IMR-90 (cell line): Measurements from ENCODE around the gene CUBN. TPM values are rescaled to one million over a fixed set of nuclear protein-coding genes. Genes with fewer than 3 reads are reported as not detected.

Experiments
- ATAC-seq: fragments of 200-7000 bp; cut with Tn5 transposase; 2 replicates; pipeline ENCODE4 v1.9.1; 2020; ENCODE audit warnings: low read depth, mild to moderate bottlenecking, moderate library complexity
- BruUV-seq: library from RNA; stranded (reverse); fragments of 400-500 nt; replicated peaks from 2 replicates; lab custom pipeline; 2021; lab: Mats Ljungman, UMichigan
- CTCF ChIA-PET: fragments of 300-600 bp; formaldehyde crosslinking; extraction: SDS; loops from one replicate; lab custom pipeline; 2021; ENCODE audit warnings: antibody characterized with exemption; lab: Yijun Ruan, JAX
- POLR2A ChIA-PET: fragments of 300-600 bp; sonication (Branson Sonifier 250); formaldehyde crosslinking; loops from one replicate; lab custom pipeline; 2022; ENCODE audit warnings: antibody characterized with exemption; ENCODE audit not compliant: unreplicated experiment; lab: Charles Lee
- DNase-seq: peaks from one replicate; pipeline ENCODE4 v3.0.0; 2013
- H2AFZ ChIP-seq: replicated peaks from 2 replicates; pipeline ENCODE3; 2013; ENCODE audit warnings: low read length, mild to moderate bottlenecking; ENCODE audit not compliant: poor library complexity
- H2AK5ac ChIP-seq: 2 replicates; pipeline ENCODE4 v1.6.1; 2013; ENCODE audit warnings: low read depth, low read length, inconsistent platforms
- H2AK9ac ChIP-seq: replicated peaks from 2 replicates; pipeline ENCODE3; 2013; ENCODE audit warnings: mild to moderate bottlenecking, low read depth, low read length, moderate library complexity; ENCODE audit not compliant: poor library complexity
- H2BK120ac ChIP-seq: 2 replicates; pipeline ENCODE4 v1.6.1; 2013; ENCODE audit warnings: low read depth, low read length, inconsistent platforms
- H2BK15ac ChIP-seq: 3 replicates; pipeline ENCODE4 v1.6.1; 2013; ENCODE audit warnings: low read depth, low read length, inconsistent platforms
- H2BK20ac ChIP-seq: 2 replicates; pipeline ENCODE4 v1.6.1; 2013; ENCODE audit warnings: low read depth, mild to moderate bottlenecking, inconsistent platforms, low read length, moderate library complexity
- H2BK5ac ChIP-seq: 2 replicates; pipeline ENCODE4 v1.6.1; 2013; ENCODE audit warnings: mild to moderate bottlenecking, low read depth, low read length, inconsistent platforms; ENCODE audit not compliant: poor library complexity, severe bottlenecking
- H3K14ac ChIP-seq: replicated peaks from 2 replicates; pipeline ENCODE4 v1.6.1; 2013; ENCODE audit warnings: low read depth, low read length, inconsistent platforms
- H3K18ac ChIP-seq: 2 replicates; pipeline ENCODE4 v1.6.1; 2013; ENCODE audit warnings: low read depth, low read length, control low read depth
- H3K23ac ChIP-seq: 2 replicates; pipeline ENCODE4 v1.6.1; 2013; ENCODE audit warnings: low read depth, low read length, inconsistent platforms
- H3K27ac ChIP-seq: 2 replicates; pipeline ENCODE4 v1.5.1; 2013; ENCODE audit warnings: mild to moderate bottlenecking, control low read depth, low read length; ENCODE audit not compliant: insufficient read depth
- H3K27me3 ChIP-seq: 2 replicates; pipeline ENCODE4 v1.6.1; 2013; ENCODE audit warnings: low read length; ENCODE audit not compliant: control insufficient read depth, insufficient read depth
- H3K36me3 ChIP-seq: 2 replicates; pipeline ENCODE4 v1.6.1; 2013; ENCODE audit warnings: low read length, mixed read lengths; ENCODE audit not compliant: control insufficient read depth, insufficient read depth
- H3K4ac ChIP-seq: 2 replicates; pipeline ENCODE4 v1.6.1; 2013; ENCODE audit warnings: low read depth, low read length, inconsistent platforms
- H3K4me1 ChIP-seq: 2 replicates; pipeline ENCODE4 v1.6.1; 2013; ENCODE audit warnings: low read length, mixed read lengths; ENCODE audit not compliant: control insufficient read depth, insufficient read depth
- H3K4me2 ChIP-seq: 2 replicates; pipeline ENCODE4 v1.6.1; 2013; ENCODE audit warnings: low read depth, mild to moderate bottlenecking, control low read depth, low read length, moderate library complexity
- H3K4me3 ChIP-seq: 2 replicates; pipeline ENCODE4 v1.5.1; 2013; ENCODE audit warnings: low read depth, mild to moderate bottlenecking, control low read depth, low read length, moderate library complexity; ENCODE audit not compliant: insufficient read depth
- H3K56ac ChIP-seq: 2 replicates; pipeline ENCODE4 v1.6.1; 2013; ENCODE audit warnings: low read length, inconsistent platforms; ENCODE audit not compliant: insufficient read depth; ENCODE audit errors: extremely low read depth
- H3K79me1 ChIP-seq, 2 experiments: 2 replicates each; pipeline ENCODE4 v1.6.1; 2013; ENCODE audit warnings: low read length in 2 of 2, inconsistent platforms in 1 of 2, low read depth in 1 of 2
- H3K9ac ChIP-seq: 2 replicates; pipeline ENCODE4 v1.6.1; 2013; ENCODE audit warnings: low read depth, low read length, control low read depth
- H3K9me1 ChIP-seq: 2 replicates; pipeline ENCODE4 v1.6.1; 2013; ENCODE audit warnings: low read length, inconsistent platforms; ENCODE audit not compliant: insufficient read depth
- H3K9me3 ChIP-seq: 2 replicates; pipeline ENCODE4 v1.6.1; 2013; ENCODE audit warnings: low read length; ENCODE audit not compliant: control insufficient read depth, insufficient read depth
- H4K20me1 ChIP-seq: 2 replicates; pipeline ENCODE4 v1.6.1; 2013; ENCODE audit warnings: low read length, inconsistent platforms; ENCODE audit not compliant: insufficient read depth
- H4K5ac ChIP-seq: 2 replicates; pipeline ENCODE4 v1.6.1; 2013; ENCODE audit warnings: mild to moderate bottlenecking, low read depth, low read length, control low read depth
- H4K8ac ChIP-seq, 2 experiments: 2 replicates each; pipeline ENCODE4 v1.6.1; 2013; ENCODE audit warnings: low read depth in 2 of 2, low read length in 2 of 2, control low read depth in 1 of 2, inconsistent platforms in 1 of 2
- H4K91ac ChIP-seq: 2 replicates; pipeline ENCODE4 v1.6.1; 2013; ENCODE audit warnings: low read depth, low read length, inconsistent platforms; ENCODE audit not compliant: insufficient read depth
- BHLHE40 ChIP-seq: fragments of 150-350 bp; IDR thresholded peaks from 2 replicates; pipeline ENCODE4 v1.6.1; 2016; ENCODE audit warnings: mild to moderate bottlenecking, low read depth, low read length
- CEBPB ChIP-seq: IDR thresholded peaks from 2 replicates; pipeline ENCODE4 v1.6.1; 2012; ENCODE audit warnings: low read depth, low read length, improper control_type of control experiment
- CHD1 ChIP-seq: IDR thresholded peaks from 2 replicates; pipeline ENCODE4 v1.6.1; 2012; ENCODE audit warnings: low read depth, low read length, improper control_type of control experiment
- CTCF ChIP-seq: conservative IDR thresholded peaks from 2 replicates; pipeline ENCODE4 v1.5.1; 2012; ENCODE audit warnings: mild to moderate bottlenecking, low read depth, low read length, improper control_type of control experiment
- ELK1 ChIP-seq: fragments of 150-350 bp; IDR thresholded peaks from 2 replicates; pipeline ENCODE4 v1.6.1; 2016; ENCODE audit warnings: low read depth, mild to moderate bottlenecking, low read length, moderate library complexity, borderline replicate concordance
- FOS ChIP-seq: fragments of 150-350 bp; IDR thresholded peaks from 2 replicates; pipeline ENCODE4 v1.6.1; 2016; ENCODE audit warnings: low read depth, low read length
- MAFK ChIP-seq: IDR thresholded peaks from 2 replicates; pipeline ENCODE4 v1.6.1; 2012; ENCODE audit warnings: low read depth, low read length, improper control_type of control experiment
- MAZ ChIP-seq: IDR thresholded peaks from 2 replicates; pipeline ENCODE4 v1.6.1; 2012; ENCODE audit warnings: low read depth, mild to moderate bottlenecking, low read length, improper control_type of control experiment, moderate library complexity, borderline replicate concordance
- MXI1 ChIP-seq: IDR thresholded peaks from 2 replicates; pipeline ENCODE4 v1.6.1; 2012; ENCODE audit warnings: low read depth, mild to moderate bottlenecking, low read length, moderate library complexity, borderline replicate concordance
- NFE2L2 ChIP-seq: fragments of 150-350 bp; IDR thresholded peaks from 2 replicates; pipeline ENCODE4 v1.6.1; 2016; ENCODE audit warnings: low read depth, mild to moderate bottlenecking, low read length
- POLR2A ChIP-seq: IDR thresholded peaks from 2 replicates; pipeline ENCODE4 v1.6.1; 2012; ENCODE audit warnings: mild to moderate bottlenecking, low read depth, low read length
- RAD21 ChIP-seq: IDR thresholded peaks from 2 replicates; pipeline ENCODE4 v1.6.1; 2012; ENCODE audit warnings: low read length, improper control_type of control experiment
- RCOR1 ChIP-seq: IDR thresholded peaks from 2 replicates; pipeline ENCODE4 v1.6.1; 2012; ENCODE audit warnings: mild to moderate bottlenecking, low read length, improper control_type of control experiment; ENCODE audit not compliant: insufficient replicate concordance
- RFX5 ChIP-seq: IDR thresholded peaks from 2 replicates; pipeline ENCODE4 v1.8.0; 2012; ENCODE audit warnings: low read depth, mild to moderate bottlenecking, low read length, moderate library complexity
- SMC3 ChIP-seq: fragments of 150-350 bp; IDR thresholded peaks from 2 replicates; pipeline ENCODE4 v1.6.1; 2016; ENCODE audit warnings: low read depth, mild to moderate bottlenecking, antibody characterized with exemption, low read length, moderate library complexity
- dilution Hi-C: fragments of 300-500 bp; cut with HindIII; formaldehyde crosslinking; loops from one replicate; pipeline ENCODE4 v1.14.3; 2018; ENCODE audit warnings: low sequenced_read_pairs; ENCODE audit not compliant: unreplicated experiment
- in situ Hi-C: fragments of 300-500 bp; cut with MboI; formaldehyde crosslinking; loops from 3 replicates; pipeline ENCODE4 v1.14.3; 2019; ENCODE audit warnings: low sequenced_read_pairs, inconsistent platforms, mixed read lengths
- intact Hi-C: fragments of 100-400 bp; cut with micrococcal nuclease; formaldehyde crosslinking; loops from 2 replicates; pipeline ENCODE4 v1.10.0; 2022
- polyA plus RNA-seq, 3 experiments: library from polyadenylated mRNA; depleted of rRNA; stranded (reverse); fragments of >200 nt; gene quantifications; 2 replicates each; pipeline ENCODE4 v1.2.3, GENCODE V29; 2012; ENCODE audit warnings: low replicate concordance in 1 of 3
- total RNA-seq: library from RNA; depleted of rRNA; stranded (reverse); fragments of >200 nt; gene quantifications from 2 replicates; pipeline ENCODE4 v1.2.3, GENCODE V29; 2012
- TF ChIP-seq, protein P1 (sequence below): fragments of 150-350 bp; IDR thresholded peaks from 2 replicates; pipeline ENCODE4 v1.6.1; 2017; ENCODE audit warnings: mild to moderate bottlenecking, antibody characterized with exemption, low read length, low read depth

Gene CUBN
- total and polyA plus RNA-seq, 2 of the 4 experiments (the other 2 are of a cell fraction): 0.19 to 0.54 TPM

- in situ Hi-C loops: no loop called here
Observed at GRCh38 chr10:17053061-17053460, 76.5 kb downstream of the CUBN start.

More at GRCh38 chr10:17053061-17053460, 76.5 kb downstream of the CUBN start:
- H3K4me2 ChIP-seq: no peak overlapping the region
- no peak overlapping the region for H3K4me3 ChIP-seq
- no peak overlapping the region for H3K9ac ChIP-seq
- ATAC-seq: no peak
- H4K5ac ChIP-seq: no peak overlapping the region
- H2BK5ac ChIP-seq: no peak overlapping the region
- no peak overlapping the region for H2BK15ac ChIP-seq
- DNase-seq: no peak
- H3K36me3 ChIP-seq: no peaks in the 10 kb centered on the region
- no peak overlapping the region for H3K14ac ChIP-seq
- no peaks in the 10 kb centered on the region for H3K27me3 ChIP-seq
- peaks cover 6% of the 10 kb centered on the region for H3K4me1 ChIP-seq
- H3K9me1 ChIP-seq: peaks cover 5% of the 10 kb centered on the region
- no peak overlapping the region for H3K18ac ChIP-seq
- H3K79me1 ChIP-seq: peaks cover 0 to 5% of the 10 kb centered on the region in 2 experiments; a peak in 2 of 4 replicates
- ChIA-PET POLR2A (no interaction called here), CTCF (no interaction called here)
- H2BK120ac ChIP-seq: no peak overlapping the region
- H3K4ac ChIP-seq: no peak overlapping the region
- dilution Hi-C loops: no loop called here
- intact Hi-C loops: no loop called here
- no peak overlapping the region for H3K56ac ChIP-seq
- TF ChIP-seq RFX5 (no peak), MXI1 (no peak), RCOR1 (no peak), CEBPB (no peak), CTCF (no peak), POLR2A (no peak), MAZ (no peak), RAD21 (no peak), BHLHE40 (no peak), NFE2L2 (no peak), MAFK (no peak), FOS (no peak), SMC3 (no peak), ELK1 (no peak), CHD1 (no peak)
- TF ChIP-seq, protein P1, sequence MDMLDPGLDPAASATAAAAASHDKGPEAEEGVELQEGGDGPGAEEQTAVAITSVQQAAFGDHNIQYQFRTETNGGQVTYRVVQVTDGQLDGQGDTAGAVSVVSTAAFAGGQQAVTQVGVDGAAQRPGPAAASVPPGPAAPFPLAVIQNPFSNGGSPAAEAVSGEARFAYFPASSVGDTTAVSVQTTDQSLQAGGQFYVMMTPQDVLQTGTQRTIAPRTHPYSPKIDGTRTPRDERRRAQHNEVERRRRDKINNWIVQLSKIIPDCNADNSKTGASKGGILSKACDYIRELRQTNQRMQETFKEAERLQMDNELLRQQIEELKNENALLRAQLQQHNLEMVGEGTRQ: no peak
- H2AK5ac ChIP-seq: no peak overlapping the region
- H2BK20ac ChIP-seq: no peak overlapping the region
- H3K9me3 ChIP-seq: peaks cover 2% of the 10 kb centered on the region; the same call in 1 of the 2 replicates
- H3K27ac ChIP-seq: no peak overlapping the region
- BruUV-seq: no TSS peak
- no peak overlapping the region for H4K8ac ChIP-seq
- H3K23ac ChIP-seq: no peak overlapping the region
- no peak overlapping the region for H4K91ac ChIP-seq
- no peak overlapping the region for H2AFZ ChIP-seq
- no peak overlapping the region for H2AK9ac ChIP-seq
- H4K20me1 ChIP-seq: no peaks in the 10 kb centered on the region
